Dermis blood vessel endothelial cell (primary cell): ENCODE results near the gene CDH2. TPM values are rescaled to one million over a fixed set of nuclear protein-coding genes. Genes with fewer than 3 reads are reported as not detected.
A peak's percentile ranks its signal among the peaks of the same experiment; 100 is the strongest.
"Not testable (repeated sequence)": the region's sequence is repeated elsewhere in the genome, so short reads cannot be mapped to it uniquely, and the experiment has no call there.

Source experiments
- DNase-seq: peaks from one replicate; pipeline ENCODE4 v3.0.0; 2010
- total RNA-seq: library from RNA; depleted of rRNA; stranded (reverse); fragments of >200 nt; gene quantifications from 2 replicates; pipeline ENCODE4 v1.2.3, GENCODE V29; 2014

Gene CDH2
- total RNA-seq, 1 donor from 2014 or later: 1.9 TPM

DNA sequence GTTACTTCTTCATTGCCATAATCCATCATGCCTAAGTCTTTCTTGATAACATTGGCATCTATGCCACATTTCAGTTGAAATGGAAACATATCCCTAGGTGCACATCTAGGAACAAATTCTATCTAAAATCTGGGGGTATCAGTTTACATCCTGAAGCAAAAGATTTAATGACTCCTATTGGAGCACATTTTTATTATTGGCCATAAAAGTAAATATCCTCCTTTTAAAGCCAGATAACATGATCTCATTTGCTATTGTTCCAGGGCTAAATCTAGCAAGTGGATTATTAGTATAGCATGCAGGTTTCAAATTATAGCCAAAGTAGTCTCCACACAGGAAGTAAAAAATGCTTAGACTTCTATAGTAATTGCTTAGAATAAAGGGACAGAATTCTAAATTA lies 193.2 kb downstream of the CDH2 start:
- no peak for DNase-seq

GRCh38 chr18:27976806-27977408 lies 200.0 kb downstream of the CDH2 start:
- DNase-seq: no peak

DNA sequence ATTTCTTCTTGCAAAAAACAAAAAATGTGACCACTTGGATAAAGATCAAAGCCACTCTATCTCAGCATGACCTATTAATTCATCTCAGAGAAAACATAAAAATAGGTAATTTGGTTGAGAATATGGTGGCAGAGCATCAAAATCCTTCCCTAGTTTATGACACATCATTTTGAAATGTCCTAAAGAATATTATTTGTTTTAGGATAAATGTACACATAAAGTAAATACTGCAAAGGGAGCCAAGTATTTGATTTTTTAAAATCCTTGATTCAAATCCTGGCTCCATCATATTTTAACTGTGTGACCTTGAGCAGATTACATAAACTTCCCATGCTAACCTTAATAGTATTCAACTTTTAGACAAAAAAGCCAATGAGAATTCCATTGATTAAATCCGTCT lies 206.6 kb downstream of the CDH2 start:
- no peak for DNase-seq

GRCh38 chr18:27969206-27969605 lies 207.7 kb downstream of the CDH2 start:
- no peak for DNase-seq

DNA sequence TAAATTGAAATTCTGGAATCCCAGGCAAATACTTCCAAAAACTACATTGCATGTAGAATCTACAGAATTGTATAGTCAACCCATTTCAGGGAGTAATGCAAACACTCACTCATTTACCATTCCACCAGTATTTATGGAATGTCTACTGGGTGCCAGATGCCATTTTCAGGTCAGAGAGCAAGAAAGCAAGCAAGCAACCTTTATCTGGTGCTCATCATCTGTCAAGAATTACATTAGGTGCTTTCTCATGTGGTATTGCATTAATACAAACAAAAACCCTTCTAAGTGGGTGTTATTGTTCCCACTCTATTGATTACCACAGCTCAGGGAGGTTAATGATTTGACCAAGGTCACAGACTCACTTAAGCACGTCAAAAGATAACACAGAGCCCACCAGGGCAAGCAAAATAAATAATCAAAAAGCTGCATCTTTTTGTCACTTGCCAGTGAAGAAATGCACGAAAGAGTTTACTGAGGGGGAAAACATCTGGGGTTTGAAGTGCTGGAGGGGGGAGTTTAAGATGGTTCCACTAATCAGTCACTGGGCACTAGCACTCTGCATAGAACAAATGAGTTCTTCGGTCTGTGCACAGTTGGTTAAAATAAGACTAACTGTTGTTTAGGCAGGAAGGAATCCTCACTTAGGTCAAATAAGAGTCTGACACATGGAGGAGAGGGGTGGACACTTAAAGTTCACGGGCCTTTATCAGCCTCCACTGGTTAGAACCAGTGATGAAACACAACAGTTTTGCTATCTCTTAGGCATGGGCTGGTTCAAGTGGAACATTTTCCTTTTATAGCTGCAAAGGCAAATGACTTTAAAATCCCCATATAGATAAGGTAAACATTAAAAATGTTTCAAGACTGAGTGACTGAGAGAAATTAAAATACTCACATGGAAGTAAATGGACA lies 208.8 kb downstream of the CDH2 start:
- no peak for DNase-seq

- DNase-seq: no peak
Measured at GRCh38 chr18:27966881-27967280, 210.0 kb downstream of the CDH2 start.

DNA sequence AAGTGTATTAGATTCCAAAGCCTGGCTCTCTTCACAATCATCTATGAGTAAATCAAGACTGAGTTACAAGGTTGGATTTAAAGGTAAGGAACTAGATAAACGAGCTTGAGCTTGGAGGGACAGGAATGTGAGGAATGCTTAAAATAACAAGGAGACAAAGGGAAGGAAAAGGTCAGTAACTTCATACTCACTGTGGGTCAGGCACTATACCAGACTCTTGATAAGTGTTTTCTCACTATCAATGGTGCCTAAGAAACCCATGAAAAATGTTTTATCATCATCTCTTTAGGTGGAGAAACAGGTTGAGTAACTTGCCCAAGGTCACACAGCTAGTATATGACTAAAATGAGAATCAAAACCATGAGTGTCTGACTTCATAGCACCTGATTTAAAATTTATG lies 212.1 kb downstream of the CDH2 start:
- DNase-seq: peak; percentile 18

GRCh38 chr18:27959101-27959500 lies 217.8 kb downstream of the CDH2 start:
- no peak for DNase-seq

DNA sequence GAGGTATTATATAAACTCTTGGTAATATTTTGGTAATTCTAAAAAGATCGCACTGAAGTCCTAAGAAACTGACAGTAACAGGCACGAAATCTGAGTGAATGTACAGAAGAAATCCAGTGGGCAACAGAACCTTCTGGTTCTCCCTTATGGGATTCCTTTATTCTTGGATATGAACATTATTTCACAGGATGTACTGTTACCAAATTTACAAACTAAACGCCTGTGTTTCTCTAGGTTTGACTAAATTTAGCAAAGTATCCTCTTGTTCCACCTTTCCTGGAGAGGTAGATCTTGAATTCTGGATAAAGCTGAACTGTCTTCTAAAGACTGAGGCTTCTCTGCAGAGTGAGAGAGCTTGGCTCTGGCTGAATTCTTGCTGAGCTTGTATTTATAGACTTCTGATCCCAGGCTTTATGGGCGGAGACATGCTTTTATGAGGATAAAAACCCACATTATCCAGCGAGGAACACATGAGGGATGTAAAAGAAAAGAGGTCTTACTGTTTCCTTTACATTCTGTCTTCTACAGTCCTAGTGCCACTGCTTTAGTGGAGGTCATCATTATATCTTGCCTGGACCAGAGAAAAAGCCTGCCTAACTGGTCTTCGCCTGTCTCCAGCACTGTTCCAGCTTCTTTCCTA lies 220.8 kb downstream of the CDH2 start:
- DNase-seq: no peak

- DNase-seq: peak; percentile 2
Measured at GRCh38 chr18:27954226-27954625, 222.7 kb downstream of the CDH2 start.

DNA sequence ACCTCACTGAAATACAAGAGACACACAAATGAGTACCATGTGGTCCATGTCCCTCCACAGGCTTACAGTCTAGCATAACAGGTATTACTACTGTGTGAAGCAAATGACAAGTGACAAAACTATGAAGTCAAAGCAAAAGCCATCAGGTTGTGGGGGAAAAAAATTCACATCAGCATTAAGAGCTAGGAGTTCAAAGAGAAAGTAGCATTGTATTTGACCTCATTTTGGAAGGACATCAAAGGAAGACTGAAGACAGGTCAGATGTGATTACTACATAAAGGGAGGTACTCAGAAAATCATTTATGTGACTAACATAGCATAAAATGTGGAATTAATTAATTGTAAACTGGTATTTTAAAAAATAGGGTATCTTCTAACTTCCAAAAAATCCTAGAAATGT lies 224.2 kb downstream of the CDH2 start:
- no peak for DNase-seq

DNA sequence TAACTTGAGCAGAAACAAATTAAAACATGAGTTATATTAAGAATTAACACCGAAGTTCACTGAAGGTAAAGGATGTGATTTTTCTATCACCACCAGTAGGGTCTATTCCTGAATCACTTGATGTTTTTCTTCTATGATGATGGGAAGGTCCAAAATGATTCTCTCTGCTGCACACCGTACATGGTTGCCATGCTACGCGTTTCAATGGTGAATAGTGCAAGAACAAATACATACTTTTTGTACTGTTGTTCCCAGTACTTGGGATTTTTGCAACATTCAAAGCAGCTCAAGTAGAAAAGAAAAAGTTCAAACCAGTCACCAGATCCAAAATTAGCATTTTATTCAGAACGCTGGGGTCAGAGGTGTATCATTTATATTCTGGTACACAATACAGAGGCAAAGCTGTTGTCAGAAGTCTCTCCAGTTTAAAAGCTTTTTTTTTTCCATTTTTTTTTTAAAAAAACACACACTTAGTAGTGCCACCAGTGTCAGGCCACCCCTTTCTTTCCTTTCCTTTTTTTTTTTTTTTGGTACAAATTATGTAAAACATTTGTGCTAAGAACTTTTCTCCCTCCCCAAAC lies 226.2 kb downstream of the CDH2 start:
- DNase-seq: no peak

GRCh38 chr18:27948986-27949385 lies 227.9 kb downstream of the CDH2 start:
- DNase-seq: no peak

DNA sequence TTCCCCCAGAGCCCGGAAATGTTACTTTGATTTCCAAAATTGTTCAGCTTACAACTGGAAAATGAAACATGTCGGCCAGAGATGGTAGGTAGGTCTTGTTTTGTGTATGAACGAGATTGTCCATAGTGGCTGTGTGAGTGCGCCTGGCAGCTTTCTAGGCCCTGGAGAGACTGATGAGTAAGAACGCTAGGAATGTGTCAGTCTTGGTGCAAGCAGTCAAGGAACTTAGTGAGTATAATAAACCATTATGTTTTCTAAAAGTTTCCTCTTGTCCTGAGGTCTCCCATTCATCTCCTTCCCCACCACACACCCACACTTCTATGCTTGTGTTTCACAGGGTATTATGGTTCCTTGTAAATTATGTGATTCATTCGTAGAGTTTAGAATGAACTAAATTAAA lies 234.2 kb downstream of the CDH2 start:
- DNase-seq: no peak

- no peak for DNase-seq
Measured at GRCh38 chr18:27931535-27931934, 245.4 kb downstream of the CDH2 start.

DNA sequence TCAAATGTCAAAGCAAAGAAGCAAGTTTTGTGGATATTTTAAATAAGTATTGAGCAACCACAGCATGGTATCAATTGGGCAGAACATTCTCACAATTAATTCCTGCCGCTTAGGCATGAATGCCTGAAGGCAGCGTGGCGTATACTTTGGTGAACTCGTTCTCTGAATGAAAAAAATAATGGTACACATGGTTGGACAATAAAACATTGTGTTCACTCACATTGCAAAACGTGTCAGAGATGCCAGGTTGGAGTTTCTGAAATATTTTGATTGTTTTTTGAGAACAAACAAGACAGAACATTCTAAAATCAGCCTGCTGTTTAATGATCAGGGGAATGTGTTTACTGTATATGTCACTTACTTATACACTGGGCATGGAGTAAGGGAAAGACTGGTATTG lies 254.2 kb downstream of the CDH2 start:
- DNase-seq: no peak

DNA sequence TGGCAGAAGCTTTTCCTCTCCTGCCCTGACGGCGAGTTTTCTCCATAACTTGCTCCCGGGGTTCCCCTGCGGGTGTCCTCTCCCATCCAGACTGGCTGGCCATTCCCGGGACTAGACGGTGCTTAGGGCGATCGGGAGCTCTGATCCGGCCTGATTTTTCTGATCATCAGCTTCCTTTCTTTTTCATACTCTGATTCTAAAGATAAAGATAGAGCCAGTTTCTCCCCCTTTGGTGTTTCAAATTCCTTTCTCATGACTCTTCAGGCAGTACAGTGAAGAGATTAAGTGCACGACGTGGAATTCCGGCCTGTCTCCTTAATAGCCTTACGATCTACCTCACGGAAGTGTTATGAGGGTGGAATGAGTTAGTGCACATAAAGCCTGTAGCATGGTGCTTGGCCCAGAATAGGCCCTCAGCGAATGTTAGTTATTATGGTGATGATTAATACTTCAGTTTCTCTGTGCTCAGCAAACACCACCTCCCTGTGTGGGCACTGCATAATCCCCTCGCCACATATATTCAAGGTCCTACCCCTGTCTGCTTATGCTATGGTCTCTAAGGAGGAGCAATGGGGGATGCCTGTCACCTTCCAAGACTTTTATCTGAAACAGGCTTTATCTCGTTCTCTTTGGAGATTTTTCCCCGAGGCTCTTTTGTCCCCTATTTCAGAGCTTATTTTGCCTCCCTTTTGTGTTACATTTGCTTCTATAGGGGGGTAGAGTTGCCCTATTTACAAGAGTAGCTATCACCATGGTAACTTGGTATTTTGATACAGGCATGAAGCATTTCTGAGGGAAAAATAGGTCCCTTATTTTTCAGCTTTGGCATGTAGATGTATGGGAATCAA lies 254.8 kb downstream of the CDH2 start:
- DNase-seq: peak; percentile 29

DNA sequence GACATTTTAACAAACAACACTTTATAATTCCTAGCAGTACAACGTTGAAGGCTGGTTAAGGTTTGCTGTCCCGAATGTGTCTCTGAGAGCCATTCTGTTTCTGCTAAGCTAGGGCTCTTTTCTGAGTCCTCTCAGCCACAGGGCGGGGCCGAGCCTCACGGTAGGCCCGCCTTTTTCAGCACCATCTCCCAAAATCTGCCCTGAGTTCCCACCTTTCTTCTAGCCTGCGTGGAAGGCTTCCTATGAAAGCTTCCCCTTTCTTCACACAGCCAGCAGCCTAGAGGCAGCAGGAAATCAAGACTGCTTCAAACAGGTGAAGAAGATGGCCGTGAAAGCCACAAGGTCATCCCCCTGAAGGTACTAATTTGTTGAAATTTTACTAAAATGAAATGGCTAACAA lies 255.5 kb downstream of the CDH2 start:
- DNase-seq: no peak

DNA sequence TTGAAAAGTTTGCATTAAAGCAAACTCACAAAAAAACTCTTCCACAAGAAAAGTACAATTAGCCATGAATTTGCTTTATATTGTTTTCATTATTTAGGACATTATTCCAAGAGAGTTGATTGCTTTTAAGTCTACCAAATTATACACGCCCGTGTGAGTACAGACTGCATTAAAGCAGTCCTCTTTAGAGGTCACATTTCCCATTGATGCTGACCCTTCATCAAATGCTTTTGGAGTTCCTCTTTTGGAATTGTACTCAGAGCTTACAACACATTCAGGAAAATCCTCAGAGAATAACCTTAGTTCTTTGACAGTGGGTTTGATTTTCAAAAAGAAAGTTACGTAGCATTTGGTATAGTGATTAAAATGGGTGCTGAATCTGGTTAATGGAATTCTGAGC lies 256.1 kb downstream of the CDH2 start:
- DNase-seq: no peak

- DNase-seq: not testable (repeated sequence)
Measured at GRCh38 chr18:27906189-27906588, 270.7 kb downstream of the CDH2 start.

DNA sequence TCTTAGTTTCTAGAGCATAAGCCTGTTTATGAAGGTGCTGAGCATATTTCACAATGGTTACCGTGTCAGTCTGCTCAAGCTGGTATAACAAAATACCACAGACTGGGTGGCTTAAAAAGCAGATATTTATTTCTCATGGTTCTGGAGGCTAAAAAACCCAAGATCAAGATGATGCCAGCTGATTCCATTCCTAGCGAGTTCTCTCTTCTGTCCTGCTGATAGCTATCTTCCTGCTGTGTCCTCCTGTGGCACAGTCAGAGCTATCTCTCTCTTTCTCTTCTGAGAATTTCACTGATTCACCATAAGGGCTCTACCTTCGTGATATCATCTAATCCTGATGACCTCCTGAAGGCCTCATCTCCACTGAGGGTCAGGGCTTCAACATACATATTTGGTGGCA lies 273.0 kb downstream of the CDH2 start:
- DNase-seq: no peak

- no peak for DNase-seq
Measured at GRCh38 chr18:27901424-27902226, 275.3 kb downstream of the CDH2 start.
